ENCODE data around the gene SNX4. TPM values are rescaled to one million over a fixed set of nuclear protein-coding genes. Genes with fewer than 3 reads are reported as not detected.

The SNX4 gene
- total and polyA plus RNA-seq, 2 of the 8 experiments (the other 6 are each of a cell fraction or from before 2014, with no cell fraction given), result 7.2 to 23.1 TPM

DNA sequence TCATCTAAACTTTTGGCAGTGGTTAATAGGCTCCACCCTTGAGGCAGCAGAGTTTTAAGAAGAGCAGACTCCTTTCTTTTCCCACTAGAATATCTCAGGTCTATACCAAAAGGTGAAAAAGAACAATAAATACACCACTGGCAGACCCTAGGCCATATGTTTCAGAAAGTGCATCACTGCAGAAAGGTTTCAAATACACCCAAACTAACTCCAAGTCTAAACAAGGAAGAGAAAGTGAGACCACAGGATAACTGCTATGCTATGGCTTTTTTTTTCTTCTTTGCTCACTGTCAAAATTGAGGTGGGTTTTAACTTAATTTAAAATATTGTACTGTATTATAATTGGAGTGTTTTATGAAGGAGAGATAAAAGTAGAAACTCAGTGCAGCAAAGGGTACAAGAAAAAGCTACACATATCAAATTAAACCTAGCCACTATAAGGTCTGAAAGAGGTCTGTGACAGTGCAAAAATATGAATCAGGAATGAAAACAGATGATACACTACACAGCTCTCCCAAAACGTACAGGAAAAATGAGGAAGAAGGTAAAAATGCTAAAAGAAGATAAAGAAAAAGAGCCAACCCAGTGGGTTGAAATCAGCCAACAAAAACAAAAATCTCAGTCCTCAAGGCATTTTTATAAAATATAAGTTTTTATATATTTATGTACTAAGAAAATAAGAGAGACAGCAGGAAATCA lies 8.4 kb downstream of the SNX4 start:
- H3K79me1 ChIP-seq (ENCODE audit: low read depth, low read length), result no peaks in the 10 kb centered on the region; the same call in 1 of the 2 replicates
- peaks cover 0 to 16% of the 10 kb centered on the region in 2 experiments; a peak in 2 of 4 replicates for H3K79me2 ChIP-seq (ENCODE audit: control insufficient read depth in 1 of 2, insufficient read depth in 2 of 2, low read length in 2 of 2)
- H3K4ac ChIP-seq (replicated peaks; ENCODE audit: insufficient read length, low read depth, low read length), result no peak overlapping the region
- H3K4me2 ChIP-seq (ENCODE audit: insufficient read depth in 1 of 2, low read depth in 2 of 2, low read length in 2 of 2), result no peak overlapping the region
- ChIA-PET POLR2A (ENCODE audit: partially characterized antibody) (no interaction called here), CTCF (ENCODE audit: partially characterized antibody) (no interaction called here)
- H2AFZ ChIP-seq (ENCODE audit: low read length), result no peak overlapping the region
- no peak overlapping the region for H3K56ac ChIP-seq (replicated peaks; ENCODE audit: insufficient read length, low read depth, low read length)
- H3K36me3 ChIP-seq (ENCODE audit: control insufficient read depth in 2 of 4, insufficient read depth in 4 of 4, low read length in 3 of 4), result peaks cover 0 to 18% (median 0%) of the 10 kb centered on the region in 4 experiments; a peak in 3 of 8 replicates
- H2BK15ac ChIP-seq (ENCODE audit: low read length), result no peak overlapping the region
- H3K27me3 ChIP-seq (replicated peaks in 1 of 4; ENCODE audit: control insufficient read depth in 3 of 4, extremely low read depth in 1 of 4, insufficient read depth in 3 of 4, low read length in 3 of 4), result no peaks in the 10 kb centered on the region
- H2BK12ac ChIP-seq (ENCODE audit: low read depth, low read length), result no peak overlapping the region
- H3K18ac ChIP-seq (ENCODE audit: extremely low read depth, low read length), result no peak overlapping the region
- H3K14ac ChIP-seq (ENCODE audit: insufficient read length), result no peak overlapping the region
- FAIRE-seq, result no peak
- H3K9ac ChIP-seq (replicated peaks in 1 of 4; ENCODE audit: extremely low read depth in 1 of 4, low read depth in 3 of 4, low read length in 3 of 4), result no peak overlapping the region
- no peak overlapping the region for H4K8ac ChIP-seq (ENCODE audit: extremely low read depth, insufficient read depth, low read length)
- no peak for DNase-seq (ENCODE audit: low read depth in 1 of 2, low spot score in 2 of 2)
- no peak overlapping the region for H2BK5ac ChIP-seq (ENCODE audit: low read depth, low read length)
- H2AK5ac ChIP-seq (ENCODE audit: low read depth, low read length), result no peak overlapping the region
- H3K23ac ChIP-seq (ENCODE audit: insufficient read length), result no peak overlapping the region
- H4K5ac ChIP-seq (ENCODE audit: insufficient read length, low read depth, low read length), result no peak overlapping the region
- H2BK120ac ChIP-seq (replicated peaks; ENCODE audit: low read depth, low read length), result no peak overlapping the region
- no peak overlapping the region for H2BK20ac ChIP-seq (ENCODE audit: low read length)
- H3K9me3 ChIP-seq (ENCODE audit: insufficient read depth in 2 of 2, low read depth in 1 of 2, low read length in 1 of 2), result no peaks in the 10 kb centered on the region
- no peaks in the 10 kb centered on the region for H3K23me2 ChIP-seq (ENCODE audit: low read depth, low read length)
- H3K4me1 ChIP-seq (replicated peaks in 1 of 4; ENCODE audit: control insufficient read depth in 3 of 4, insufficient read depth in 4 of 4, low read length in 3 of 4), result no peaks in the 10 kb centered on the region
- 78% methylated on average over 1 of the region's 1 CpG; no CpG with 5 or more reads in 1 of the 2 experiments for WGBS, 2 experiments (ENCODE audit: extremely low coverage in 1 of 2, insufficient coverage in 1 of 2, insufficient read length in 1 of 2, insufficient replicate concordance in 2 of 2, low coverage in 1 of 2, low lambda C conversion rate in 2 of 2, missing lambda C conversion rate in 1 of 2)
- H4K20me1 ChIP-seq (replicated peaks in 1 of 2; ENCODE audit: control insufficient read depth in 1 of 2, insufficient read depth in 2 of 2, low read length in 2 of 2), result peaks cover 0 to 1% of the 10 kb centered on the region in 2 experiments
- no peak overlapping the region for H4K91ac ChIP-seq (replicated peaks; ENCODE audit: insufficient read length, low read length)
- H3K27ac ChIP-seq (ENCODE audit: low read depth, low read length), result no peak overlapping the region
- no peak overlapping the region for H3K4me3 ChIP-seq (ENCODE audit: extremely low read depth in 1 of 4, insufficient read depth in 2 of 4, low read depth in 3 of 4, low read length in 4 of 4)
